Kidney (tissue), 14 donors: ENCODE data around the gene DCTD. TPM values are rescaled to one million over a fixed set of nuclear protein-coding genes. Genes with fewer than 3 reads are reported as not detected.

Experiments
- DNase-seq, 5 donors: peaks; one replicate each; pipeline ENCODE4 v3.0.0-alpha.2; 2013 to 2020
- FAIRE-seq: peaks from 2 replicates; lab custom pipeline; 2012; peaks lifted over from hg19 to GRCh38; lab: Jason Lieb, UNC
- H3K27ac ChIP-seq, 2 donors: one replicate each; pipeline ENCODE4 v1.7.0; 2013; ENCODE audit warnings: low read depth in 2 of 2, low read length in 2 of 2, inconsistent platforms in 1 of 2
- H3K27me3 ChIP-seq: one replicate; pipeline ENCODE4 v1.7.1; 2013; ENCODE audit warnings: low read length, inconsistent platforms; ENCODE audit not compliant: control insufficient read depth, insufficient read depth
- H3K36me3 ChIP-seq, 3 donors: one replicate each; pipeline versions ENCODE4 v1.7.0 to v1.7.1; 2013; ENCODE audit warnings: low read length in 3 of 3, control low read depth in 1 of 3, inconsistent platforms in 1 of 3; ENCODE audit not compliant: insufficient read depth in 3 of 3, control insufficient read depth in 2 of 3
- H3K4me1 ChIP-seq, 3 donors: one replicate each; pipeline versions ENCODE4 v1.7.0 to v1.7.1; 2013; ENCODE audit warnings: low read length in 3 of 3, inconsistent platforms in 1 of 3, low read depth in 1 of 3; ENCODE audit not compliant: control insufficient read depth in 2 of 3, insufficient read depth in 2 of 3
- H3K4me3 ChIP-seq, 3 donors: one replicate each; pipeline versions ENCODE4 v1.7.0 to v1.8.1; 2013; ENCODE audit warnings: low read length in 3 of 3, control low read depth in 1 of 3, inconsistent platforms in 1 of 3
- H3K9ac ChIP-seq, 3 donors: one replicate each; pipeline versions ENCODE4 v1.7.0 to v1.7.1; 2013; ENCODE audit warnings: low read length in 3 of 3, control low read depth in 1 of 3, inconsistent platforms in 1 of 3
- H3K9me3 ChIP-seq, 3 donors: one replicate each; pipeline versions ENCODE4 v1.7.0 to v1.7.1; 2013; ENCODE audit warnings: low read length in 3 of 3, control low read depth in 1 of 3, inconsistent platforms in 1 of 3; ENCODE audit not compliant: control insufficient read depth in 2 of 3, insufficient read depth in 1 of 3
- intact Hi-C: fragments of 100-400 bp; cut with DNase I; formaldehyde crosslinking; loops from one replicate; pipeline ENCODE4 v1.11.1; 2022
- polyA plus RNA-seq: library from polyadenylated mRNA; stranded (reverse); fragments of 350-450 nt; fragmentation: Illumina TruSeq; extraction: RNeasy Lipid Tissue Mini Kit (QIAGEN cat#74804); gene quantifications from one replicate; pipeline ENCODE4 v1.2.3, GENCODE V29; 2014; ENCODE audit warnings: low read depth, low replicate concordance; ENCODE audit not compliant: insufficient read depth
- total RNA-seq: library from RNA; stranded (reverse); fragmentation: NEBNext Ultra II Directional; extraction: Animal tissue kit (Norgen Biotek cat#: 25700); gene quantifications from one replicate; pipeline ENCODE4 v1.2.1, GENCODE V29; 2021
- TF ChIP-seq, protein P1 (sequence below): IDR thresholded peaks from 3 replicates; pipeline ENCODE4 v1.5.1; 2012; ENCODE audit warnings: mild to moderate bottlenecking, moderate library complexity, borderline replicate concordance; ENCODE audit not compliant: insufficient read depth; ENCODE audit errors: extremely low read depth
- donor health status: control.
- donor health status: control.
- donor health status: control.
- donor health status: control.
- donor health status: control.
- donor health status: DM: yes; HTN: yes; CAD: no.
- donor health status: Normal renal cell carcinoma (clear cell type).

DCTD gene
- total and polyA plus RNA-seq, 2 donors from 2014 or later = 54.9 to 99.6 TPM

DNA sequence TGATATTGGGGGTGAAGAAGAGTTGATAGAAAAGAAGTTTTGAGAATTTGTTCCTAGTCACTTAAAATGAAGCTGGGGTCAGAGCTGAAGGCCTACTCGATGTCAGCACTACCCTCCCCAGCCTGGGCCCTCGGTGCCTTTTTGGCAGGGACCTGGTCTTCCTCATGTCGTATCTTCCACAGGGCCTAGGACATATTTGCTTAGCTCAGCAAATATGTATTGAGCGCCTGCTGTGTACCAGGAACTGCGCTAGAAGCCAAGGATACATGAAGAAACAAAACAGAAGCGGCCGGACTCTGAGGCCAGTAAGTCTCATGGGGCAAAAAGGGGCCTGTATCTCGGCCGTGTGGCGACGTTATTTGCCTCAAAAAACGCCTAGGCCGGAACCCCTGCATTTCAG lies 44.3 kb downstream of the DCTD start:
- H3K9ac ChIP-seq = no peak overlapping the region
- no peaks in the 10 kb centered on the region for H3K36me3 ChIP-seq
- H3K4me3 ChIP-seq = no peak overlapping the region
- TF ChIP-seq, protein P1, sequence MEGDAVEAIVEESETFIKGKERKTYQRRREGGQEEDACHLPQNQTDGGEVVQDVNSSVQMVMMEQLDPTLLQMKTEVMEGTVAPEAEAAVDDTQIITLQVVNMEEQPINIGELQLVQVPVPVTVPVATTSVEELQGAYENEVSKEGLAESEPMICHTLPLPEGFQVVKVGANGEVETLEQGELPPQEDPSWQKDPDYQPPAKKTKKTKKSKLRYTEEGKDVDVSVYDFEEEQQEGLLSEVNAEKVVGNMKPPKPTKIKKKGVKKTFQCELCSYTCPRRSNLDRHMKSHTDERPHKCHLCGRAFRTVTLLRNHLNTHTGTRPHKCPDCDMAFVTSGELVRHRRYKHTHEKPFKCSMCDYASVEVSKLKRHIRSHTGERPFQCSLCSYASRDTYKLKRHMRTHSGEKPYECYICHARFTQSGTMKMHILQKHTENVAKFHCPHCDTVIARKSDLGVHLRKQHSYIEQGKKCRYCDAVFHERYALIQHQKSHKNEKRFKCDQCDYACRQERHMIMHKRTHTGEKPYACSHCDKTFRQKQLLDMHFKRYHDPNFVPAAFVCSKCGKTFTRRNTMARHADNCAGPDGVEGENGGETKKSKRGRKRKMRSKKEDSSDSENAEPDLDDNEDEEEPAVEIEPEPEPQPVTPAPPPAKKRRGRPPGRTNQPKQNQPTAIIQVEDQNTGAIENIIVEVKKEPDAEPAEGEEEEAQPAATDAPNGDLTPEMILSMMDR = no peak
- FAIRE-seq (no peak), DNase-seq (no peak)
- no peak overlapping the region for H3K27ac ChIP-seq
- H3K27me3 ChIP-seq = no peaks in the 10 kb centered on the region
- no peaks in the 10 kb centered on the region for H3K9me3 ChIP-seq
- intact Hi-C loops = no loop called here
- H3K4me1 ChIP-seq = no peaks in the 10 kb centered on the region

DNA sequence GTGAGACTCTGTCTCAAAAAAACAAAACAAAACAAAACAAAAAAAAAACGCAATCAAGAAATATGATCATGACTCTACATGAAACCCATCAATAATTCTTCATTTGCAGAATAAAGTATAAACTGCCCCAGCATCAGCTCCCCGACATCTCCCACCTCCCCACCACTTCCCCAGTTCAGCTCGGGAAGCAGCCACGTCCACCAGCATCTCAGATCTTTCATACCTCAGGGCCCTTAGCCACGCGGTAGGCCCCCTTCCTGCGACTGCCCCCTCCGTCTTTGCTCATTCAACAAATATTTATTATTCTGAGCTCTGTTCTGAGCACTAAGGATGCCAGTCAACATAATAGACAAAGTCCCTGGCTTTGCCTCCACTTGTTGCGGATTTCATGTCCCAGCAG lies 45.6 kb downstream of the DCTD start:
- Histone ChIP-seq H3K36me3 (no peaks in the 10 kb centered on the region), H3K4me3 (no peak overlapping the region), H3K27me3 (no peaks in the 10 kb centered on the region), H3K9me3 (no peaks in the 10 kb centered on the region), H3K4me1 (no peaks in the 10 kb centered on the region), H3K27ac (no peak overlapping the region), H3K9ac (no peak overlapping the region)
- FAIRE-seq (no peak), DNase-seq (no peak)
- TF ChIP-seq, protein P1 = no peak
- intact Hi-C loops = no loop called here

DNA sequence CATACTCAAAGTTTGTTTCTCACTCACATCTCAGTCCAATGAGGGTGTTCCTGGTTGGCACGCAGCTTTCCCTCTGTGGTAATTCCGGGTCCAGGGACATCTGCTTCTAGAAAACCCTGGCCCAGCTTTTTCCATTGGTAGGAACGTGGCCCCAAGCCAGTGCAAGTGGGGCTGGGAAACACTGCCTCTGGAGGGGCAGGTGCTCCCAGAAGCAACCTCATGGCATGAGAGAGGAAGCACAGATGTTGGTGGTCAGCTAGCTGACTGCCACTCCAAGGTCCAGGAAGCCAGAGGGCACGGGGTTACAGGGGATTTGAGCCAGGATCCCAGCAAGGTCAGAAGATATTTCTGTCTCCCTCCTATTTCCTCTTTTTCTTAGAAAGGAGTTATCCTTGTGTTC lies 47.5 kb downstream of the DCTD start:
- TF ChIP-seq, protein P1 = no peak
- H3K27ac ChIP-seq = no peak overlapping the region
- H3K9me3 ChIP-seq = no peaks in the 10 kb centered on the region
- DNase-seq = no peak
- H3K4me1 ChIP-seq = peaks cover 0 to 2% (median 0%) of the 10 kb centered on the region in 3 donors
- FAIRE-seq = no peak
- H3K27me3 ChIP-seq = no peaks in the 10 kb centered on the region
- no peak overlapping the region for H3K9ac ChIP-seq
- intact Hi-C loops = no loop called here
- H3K4me3 ChIP-seq = no peak overlapping the region
- H3K36me3 ChIP-seq = no peaks in the 10 kb centered on the region

DNA sequence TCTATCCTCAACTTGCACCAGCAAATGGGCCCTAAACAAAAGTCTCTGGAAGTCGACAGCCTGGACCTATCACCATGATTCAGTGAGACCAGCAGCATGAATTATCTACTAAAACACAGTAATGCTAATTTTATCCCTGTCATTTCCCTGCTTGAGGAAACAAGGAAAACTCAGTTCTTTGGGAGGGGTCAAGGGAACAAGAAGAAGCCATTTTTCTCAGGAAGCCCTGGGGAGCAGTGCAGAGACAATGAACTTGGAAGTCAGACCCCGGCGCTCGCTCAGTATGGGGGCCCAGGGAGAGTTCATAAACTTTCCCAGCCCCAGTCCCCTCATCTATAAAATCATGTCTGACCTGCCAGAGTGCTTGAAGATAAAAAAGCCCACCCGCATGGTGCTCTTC lies 50.4 kb downstream of the DCTD start:
- intact Hi-C loops = no loop called here
- FAIRE-seq = no peak

More for the DNA sequence above, 50.4 kb downstream of the DCTD start:
- Histone ChIP-seq H3K4me1 (peaks cover 0 to 2% (median 0%) of the 10 kb centered on the region in 3 donors), H3K27ac (no peak overlapping the region), H3K36me3 (no peaks in the 10 kb centered on the region), H3K27me3 (no peaks in the 10 kb centered on the region), H3K9ac (no peak overlapping the region), H3K9me3 (no peaks in the 10 kb centered on the region), H3K4me3 (no peak overlapping the region)
- TF ChIP-seq, protein P1 = no peak
- DNase-seq = peak in 1 of 5 donors; percentile 88
